Body of pancreas (tissue), 4 donors: ENCODE results near the gene CUL9.

Source experiments
- POLR2A ChIP-seq, 3 donors: fragments of 450-650 bp; IDR thresholded peaks; one replicate each; pipeline ENCODE4 v1.6.1; 2016; ENCODE audit warnings: antibody characterized with exemption in 3 of 3, mild to moderate bottlenecking in 2 of 3
- TF ChIP-seq, protein P1 (sequence below), 7 experiments: fragments of 450-650 bp in 4 of 7; fragments of 200-600 bp in 3 of 7; sonication (generic) in 3 of 7; IDR thresholded peaks; one replicate each; pipeline ENCODE4 v1.5.1; 2016 to 2019; ENCODE audit warnings: antibody characterized with exemption in 7 of 7

DNA sequence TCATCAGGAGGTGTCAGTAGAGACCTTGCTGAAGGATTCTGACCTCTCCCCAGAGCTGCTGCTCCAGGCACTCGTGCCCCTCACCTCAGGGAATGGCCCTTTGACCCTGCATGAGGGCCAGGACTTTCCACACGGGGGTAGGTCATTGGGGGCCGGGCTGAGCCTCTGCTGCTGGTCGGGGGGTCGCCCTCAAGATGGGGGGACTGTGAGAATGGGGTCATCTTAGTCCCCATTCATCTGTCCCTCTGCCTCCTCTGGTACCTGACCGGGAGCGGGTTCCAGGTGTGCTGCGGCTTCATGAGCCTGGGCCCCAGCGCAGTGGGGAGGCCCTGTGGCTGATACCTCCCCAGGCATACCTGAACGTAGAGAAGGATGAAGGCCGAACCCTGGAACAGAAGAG, 31.4 kb downstream of the CUL9 start:
- TF ChIP-seq, protein P1, sequence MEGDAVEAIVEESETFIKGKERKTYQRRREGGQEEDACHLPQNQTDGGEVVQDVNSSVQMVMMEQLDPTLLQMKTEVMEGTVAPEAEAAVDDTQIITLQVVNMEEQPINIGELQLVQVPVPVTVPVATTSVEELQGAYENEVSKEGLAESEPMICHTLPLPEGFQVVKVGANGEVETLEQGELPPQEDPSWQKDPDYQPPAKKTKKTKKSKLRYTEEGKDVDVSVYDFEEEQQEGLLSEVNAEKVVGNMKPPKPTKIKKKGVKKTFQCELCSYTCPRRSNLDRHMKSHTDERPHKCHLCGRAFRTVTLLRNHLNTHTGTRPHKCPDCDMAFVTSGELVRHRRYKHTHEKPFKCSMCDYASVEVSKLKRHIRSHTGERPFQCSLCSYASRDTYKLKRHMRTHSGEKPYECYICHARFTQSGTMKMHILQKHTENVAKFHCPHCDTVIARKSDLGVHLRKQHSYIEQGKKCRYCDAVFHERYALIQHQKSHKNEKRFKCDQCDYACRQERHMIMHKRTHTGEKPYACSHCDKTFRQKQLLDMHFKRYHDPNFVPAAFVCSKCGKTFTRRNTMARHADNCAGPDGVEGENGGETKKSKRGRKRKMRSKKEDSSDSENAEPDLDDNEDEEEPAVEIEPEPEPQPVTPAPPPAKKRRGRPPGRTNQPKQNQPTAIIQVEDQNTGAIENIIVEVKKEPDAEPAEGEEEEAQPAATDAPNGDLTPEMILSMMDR (IDR thresholded peaks at IDR 0.05), result no peak
- no peak for TF ChIP-seq POLR2A (IDR thresholded peaks at IDR 0.05)
